Activated naive CD4-positive, alpha-beta T cell treated with Interleukin-2 at 50 U/mL for 16 hours (primary cell): Measurements from ENCODE around the gene ZACN.

ENCODE experiments used
- DNase-seq: peaks from one replicate; pipeline ENCODE4 v3.0.0-alpha.2; 2020

ZACN gene

GRCh38 chr17:76104140-76104895, 25.3 kb downstream of the ZACN start:
- DNase-seq, result no peak

GRCh38 chr17:76104896-76105231, 25.9 kb downstream of the ZACN start:
- no peak for DNase-seq

GRCh38 chr17:76106703-76107102, 27.7 kb downstream of the ZACN start:
- DNase-seq, result no peak

- DNase-seq, result no peak
These were observed 28.5 kb downstream of the ZACN start for GRCh38 chr17:76107509-76107908.

- DNase-seq, result no peak
These were observed 33.0 kb downstream of the ZACN start for GRCh38 chr17:76111956-76112355.

GRCh38 chr17:76115138-76115754, 36.3 kb downstream of the ZACN start:
- DNase-seq, result no peak

- DNase-seq, result no peak
These were observed 40.7 kb downstream of the ZACN start for GRCh38 chr17:76119409-76120371.

GRCh38 chr17:76120658-76121008, 41.7 kb downstream of the ZACN start:
- DNase-seq, result no peak

- no peak for DNase-seq
These were observed 43.0 kb downstream of the ZACN start for GRCh38 chr17:76121932-76122430.

GRCh38 chr17:76122431-76123190, 43.6 kb downstream of the ZACN start:
- DNase-seq, result no peak

- DNase-seq, result no peak
These were observed 44.2 kb downstream of the ZACN start for GRCh38 chr17:76123191-76123499.

GRCh38 chr17:76123749-76124581, 45.0 kb downstream of the ZACN start:
- DNase-seq, result no peak

- no peak for DNase-seq
These were observed 45.8 kb downstream of the ZACN start for GRCh38 chr17:76124582-76125390.

- DNase-seq, result no peak
These were observed 46.4 kb downstream of the ZACN start for GRCh38 chr17:76125391-76125675.

GRCh38 chr17:76125922-76126321, 46.9 kb downstream of the ZACN start:
- no peak for DNase-seq

- DNase-seq, result no peak
These were observed 51.5 kb downstream of the ZACN start for GRCh38 chr17:76130473-76130872.

GRCh38 chr17:76131051-76131691, 52.2 kb downstream of the ZACN start:
- no peak for DNase-seq

GRCh38 chr17:76131692-76132573, 53.0 kb downstream of the ZACN start:
- DNase-seq, result no peak
